Right kidney (tissue), 9 donors: ENCODE data around the gene CCAR1.
"Not testable (repeated sequence)": the region's sequence is repeated elsewhere in the genome, so short reads cannot be mapped to it uniquely, and the experiment has no call there.

Source experiments
- DNase-seq: peaks from one replicate; pipeline ENCODE4 v3.0.0-alpha.2; 2016
- long read RNA-seq, 8 donors: transcript quantifications; one replicate each; lab custom pipeline, GENCODE V29; 2026

Gene CCAR1, protein sequence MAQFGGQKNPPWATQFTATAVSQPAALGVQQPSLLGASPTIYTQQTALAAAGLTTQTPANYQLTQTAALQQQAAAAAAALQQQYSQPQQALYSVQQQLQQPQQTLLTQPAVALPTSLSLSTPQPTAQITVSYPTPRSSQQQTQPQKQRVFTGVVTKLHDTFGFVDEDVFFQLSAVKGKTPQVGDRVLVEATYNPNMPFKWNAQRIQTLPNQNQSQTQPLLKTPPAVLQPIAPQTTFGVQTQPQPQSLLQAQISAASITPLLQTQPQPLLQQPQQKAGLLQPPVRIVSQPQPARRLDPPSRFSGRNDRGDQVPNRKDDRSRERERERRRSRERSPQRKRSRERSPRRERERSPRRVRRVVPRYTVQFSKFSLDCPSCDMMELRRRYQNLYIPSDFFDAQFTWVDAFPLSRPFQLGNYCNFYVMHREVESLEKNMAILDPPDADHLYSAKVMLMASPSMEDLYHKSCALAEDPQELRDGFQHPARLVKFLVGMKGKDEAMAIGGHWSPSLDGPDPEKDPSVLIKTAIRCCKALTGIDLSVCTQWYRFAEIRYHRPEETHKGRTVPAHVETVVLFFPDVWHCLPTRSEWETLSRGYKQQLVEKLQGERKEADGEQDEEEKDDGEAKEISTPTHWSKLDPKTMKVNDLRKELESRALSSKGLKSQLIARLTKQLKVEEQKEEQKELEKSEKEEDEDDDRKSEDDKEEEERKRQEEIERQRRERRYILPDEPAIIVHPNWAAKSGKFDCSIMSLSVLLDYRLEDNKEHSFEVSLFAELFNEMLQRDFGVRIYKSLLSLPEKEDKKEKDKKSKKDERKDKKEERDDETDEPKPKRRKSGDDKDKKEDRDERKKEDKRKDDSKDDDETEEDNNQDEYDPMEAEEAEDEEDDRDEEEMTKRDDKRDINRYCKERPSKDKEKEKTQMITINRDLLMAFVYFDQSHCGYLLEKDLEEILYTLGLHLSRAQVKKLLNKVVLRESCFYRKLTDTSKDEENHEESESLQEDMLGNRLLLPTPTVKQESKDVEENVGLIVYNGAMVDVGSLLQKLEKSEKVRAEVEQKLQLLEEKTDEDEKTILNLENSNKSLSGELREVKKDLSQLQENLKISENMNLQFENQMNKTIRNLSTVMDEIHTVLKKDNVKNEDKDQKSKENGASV
- long read RNA-seq, donor 1, transcript CCAR1-210 (3 exons, 701 nt): major isoform, 9 of 105 reads
- long read RNA-seq, donor 1, partial matches to known transcripts: 91 of 105 reads
- long read RNA-seq, donor 1, other reads (novel, unspliced or antisense): 0 of 105 reads
- long read RNA-seq, donor 2, partial matches to known transcripts: 24 of 24 reads
- long read RNA-seq, donor 2, other reads (novel, unspliced or antisense): 0 of 24 reads
- long read RNA-seq, donor 3, partial matches to known transcripts: 22 of 26 reads
- long read RNA-seq, donor 3, other reads (novel, unspliced or antisense): 0 of 26 reads
- long read RNA-seq, donor 4, transcript CCAR1-210 (3 exons, 701 nt): major isoform, 9 of 110 reads
- long read RNA-seq, donor 4, partial matches to known transcripts: 100 of 110 reads
- long read RNA-seq, donor 4, other reads (novel, unspliced or antisense): 0 of 110 reads
- long read RNA-seq, donor 5, full-length matches to known transcripts: 9 of 73 reads
- long read RNA-seq, donor 5, partial matches to known transcripts: 64 of 73 reads
- long read RNA-seq, donor 5, other reads (novel, unspliced or antisense): 0 of 73 reads
- long read RNA-seq, donor 6, partial matches to known transcripts: 30 of 31 reads
- long read RNA-seq, donor 6, other reads (novel, unspliced or antisense): 0 of 31 reads
- long read RNA-seq, donor 7, transcript CCAR1-210 (3 exons, 701 nt): major isoform, 9 of 124 reads
- long read RNA-seq, donor 7, partial matches to known transcripts: 113 of 124 reads
- long read RNA-seq, donor 7, other reads (novel, unspliced or antisense): 0 of 124 reads
- long read RNA-seq, donor 8, partial matches to known transcripts: 60 of 65 reads
- long read RNA-seq, donor 8, other reads (novel, unspliced or antisense): 0 of 65 reads

DNA sequence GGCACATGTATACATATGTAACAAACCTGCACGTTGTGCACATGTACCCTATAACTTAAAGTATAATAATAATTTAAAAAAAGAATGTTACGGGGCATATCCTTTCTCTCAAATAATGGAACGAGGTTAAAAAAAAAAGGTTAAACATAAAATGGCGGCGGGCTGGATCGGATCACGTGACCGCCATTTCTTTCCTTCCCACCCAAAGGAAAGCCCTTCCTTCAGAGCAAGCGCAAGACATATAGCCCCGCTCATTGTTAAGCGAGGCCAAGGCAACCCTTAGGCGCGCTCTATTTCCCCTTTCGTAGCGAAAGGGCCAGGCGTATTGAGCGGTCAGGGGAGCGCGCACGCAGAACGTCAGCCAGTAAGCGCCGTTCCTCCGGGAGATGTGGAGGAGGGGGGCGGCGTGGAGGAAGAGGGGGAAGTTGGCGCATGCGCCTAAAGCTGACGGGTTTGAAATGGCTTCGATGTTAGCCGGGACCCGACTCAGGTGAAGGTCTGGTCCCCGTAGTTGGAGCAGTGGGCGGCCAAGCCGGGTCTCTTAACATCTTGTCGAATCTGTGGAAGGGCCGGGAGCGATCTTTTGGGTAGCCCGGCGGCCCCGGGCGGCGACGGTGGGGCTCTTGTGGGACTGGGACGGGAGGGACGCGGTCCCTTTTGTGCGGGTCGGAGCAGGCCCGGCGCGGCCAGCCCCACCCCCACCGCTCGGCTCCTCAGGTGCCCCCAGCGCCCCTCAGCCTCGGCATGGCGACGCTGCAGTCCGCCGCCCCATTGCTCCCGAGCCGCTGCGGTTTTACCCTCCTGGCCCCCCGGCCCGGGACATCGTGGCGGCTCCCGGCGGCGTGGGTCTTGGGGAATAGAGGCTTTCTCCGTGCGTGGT, at the start of gene CCAR1:
TSS of gene CCAR1 (plus strand) at position 447 of the 880 bp plus-strand sequence. CDS start 1,266 bp downstream, outside the sequence.
- peak; percentile 98 for DNase-seq

DNA sequence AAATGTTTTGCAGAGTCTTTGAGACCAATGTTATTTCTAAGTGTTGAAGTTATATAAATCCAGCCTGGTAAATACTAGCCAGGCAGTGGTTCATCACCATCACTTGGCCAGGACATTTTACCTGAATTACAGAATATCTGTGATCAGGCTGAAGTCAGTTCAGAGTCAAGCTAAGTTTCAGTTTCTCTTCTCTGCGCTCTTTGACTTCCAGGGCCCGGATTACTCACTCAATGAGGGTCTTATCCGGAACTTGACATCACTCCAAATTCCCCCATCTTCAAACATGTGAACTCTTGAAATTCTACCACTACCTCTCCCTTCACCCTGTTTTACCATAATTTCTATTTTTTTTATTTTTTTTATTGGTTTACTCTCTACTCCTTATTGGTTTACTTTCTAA, 36.6 kb upstream of the CCAR1 start:
- no peak for DNase-seq

DNA sequence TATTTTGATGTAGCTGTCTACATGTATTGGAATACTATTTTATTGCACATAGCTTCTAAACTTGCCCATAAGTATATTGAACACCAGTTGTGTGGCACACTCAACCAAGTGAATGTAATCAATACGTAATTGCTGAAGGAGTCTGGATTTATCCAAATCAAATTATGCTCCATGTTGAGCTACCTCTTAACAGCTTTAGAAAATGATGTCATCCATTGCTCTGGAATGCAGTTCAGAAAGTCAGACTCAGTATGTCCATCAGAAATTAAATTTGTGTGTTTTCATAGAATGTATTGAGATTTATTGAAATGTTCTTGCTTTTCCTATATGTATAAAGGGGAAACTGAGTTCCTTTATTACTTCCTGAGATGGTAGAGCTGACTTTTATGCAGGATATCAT, 25.0 kb upstream of the CCAR1 start:
- no peak for DNase-seq

DNA sequence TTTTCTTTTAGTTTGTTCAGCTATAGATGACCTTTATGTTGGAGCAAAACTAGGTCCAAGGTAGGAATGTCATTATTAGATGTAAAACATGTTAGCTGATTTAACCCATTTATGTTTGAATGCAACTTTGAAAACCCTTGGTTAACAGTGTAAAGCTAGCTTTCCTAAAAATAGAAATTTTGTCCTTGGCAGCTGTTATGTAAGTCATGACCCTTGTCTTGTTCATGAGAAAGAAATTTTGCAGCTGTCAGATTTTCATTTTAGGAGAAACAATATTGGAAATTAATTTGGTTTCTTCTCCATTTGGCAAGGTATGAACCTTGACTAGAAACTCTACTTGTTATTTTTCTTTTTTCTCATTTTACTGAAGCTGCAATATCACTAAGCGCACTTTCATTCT, 23.9 kb upstream of the CCAR1 start:
- DNase-seq: no peak

DNA sequence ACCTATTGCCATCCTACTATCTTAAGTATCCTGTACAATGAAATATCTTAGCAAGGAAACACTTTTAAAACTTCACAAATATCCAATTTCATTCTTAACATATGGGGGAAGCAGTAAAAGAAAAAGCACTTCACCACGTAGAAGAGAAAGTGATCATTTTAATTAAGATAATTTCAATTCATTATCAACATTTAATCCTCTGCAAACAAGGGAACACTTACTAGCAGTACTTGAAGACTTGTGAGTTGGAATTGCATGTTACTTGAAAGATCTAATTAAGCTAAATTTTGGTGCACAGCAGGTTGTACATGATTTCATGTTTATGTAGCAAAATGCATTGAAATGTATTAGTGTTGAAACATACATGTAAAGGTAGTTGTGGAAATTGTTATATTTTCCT, 20.8 kb upstream of the CCAR1 start:
- no peak for DNase-seq

DNA sequence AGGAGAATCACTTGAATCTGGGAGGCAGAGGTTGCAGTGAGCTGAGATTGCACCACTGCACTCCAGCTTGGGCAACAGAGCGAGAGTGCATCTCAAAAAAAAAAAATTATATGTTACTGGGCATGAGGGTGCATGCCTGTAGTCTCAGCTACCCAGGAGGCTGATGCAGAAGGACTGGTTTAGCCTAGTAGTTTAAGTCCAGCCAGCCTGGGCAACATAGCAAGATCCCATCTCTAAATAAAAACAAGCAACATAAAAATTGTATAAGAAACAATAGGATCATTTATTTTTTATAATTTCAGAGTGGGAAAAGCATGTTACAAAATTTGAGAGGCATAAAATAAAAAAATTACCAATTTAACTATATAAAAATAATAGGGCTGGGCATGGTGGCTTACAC, 15.5 kb upstream of the CCAR1 start:
- DNase-seq: no peak

DNA sequence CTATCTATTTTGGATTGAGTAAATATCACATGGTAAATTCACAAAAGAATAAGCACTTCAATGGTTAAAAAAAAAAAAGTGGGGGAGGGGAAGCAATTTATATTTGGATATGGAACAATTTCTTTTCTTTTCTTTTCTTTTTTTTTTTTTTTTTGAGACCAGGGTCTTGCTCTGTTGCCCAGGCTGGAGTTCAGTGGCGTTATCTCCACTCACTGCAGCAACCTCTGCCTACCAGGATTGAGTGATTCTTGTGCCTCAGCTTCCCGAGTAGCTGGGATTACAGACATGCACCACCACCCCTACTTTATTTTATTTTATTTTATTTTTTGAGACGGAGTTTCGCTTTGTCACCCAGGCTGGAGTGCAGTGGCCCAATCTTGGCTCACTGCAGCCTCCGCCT, 12.1 kb upstream of the CCAR1 start:
- not testable (repeated sequence) for DNase-seq

DNA sequence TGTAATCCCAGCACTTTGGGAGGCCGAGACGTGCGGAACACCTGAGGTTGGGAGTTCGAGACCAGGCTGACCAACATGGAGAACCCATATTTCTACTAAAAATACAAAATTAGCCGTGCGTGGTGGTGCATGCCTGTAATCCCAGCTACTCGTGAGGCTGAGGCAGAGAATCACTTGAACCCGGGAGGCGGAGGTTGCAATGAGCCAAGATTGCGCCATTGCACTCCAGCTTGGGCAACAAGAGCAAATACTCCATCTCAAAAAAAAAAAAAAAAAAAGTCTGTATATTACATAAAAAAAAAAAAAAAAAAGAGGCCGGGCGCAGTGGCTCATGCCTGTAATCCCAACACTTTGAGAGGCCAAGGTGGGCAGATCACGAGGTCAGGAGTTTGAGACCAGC, 8.0 kb upstream of the CCAR1 start:
- not testable (repeated sequence) for DNase-seq

DNA sequence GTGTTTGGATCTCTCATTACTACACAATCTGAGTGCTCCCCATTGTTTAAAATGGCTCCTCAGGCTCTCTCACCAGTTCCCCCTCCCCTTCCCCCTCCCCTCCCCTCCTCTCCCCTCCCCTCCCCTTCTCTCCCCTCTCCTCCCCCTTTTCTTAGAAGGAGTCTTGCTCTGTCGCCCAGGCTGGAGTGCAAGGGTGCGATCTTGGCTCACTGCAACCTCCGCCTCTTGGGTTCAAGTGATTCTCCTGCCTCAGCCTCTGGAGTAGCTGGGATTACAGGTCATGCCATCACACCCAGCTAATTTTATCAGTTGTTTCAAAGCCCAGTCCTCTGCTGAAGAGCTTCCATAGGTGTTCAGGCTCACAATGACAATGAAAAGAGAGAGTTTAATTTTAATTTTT, 3.6 kb upstream of the CCAR1 start:
- DNase-seq: no peak

DNA sequence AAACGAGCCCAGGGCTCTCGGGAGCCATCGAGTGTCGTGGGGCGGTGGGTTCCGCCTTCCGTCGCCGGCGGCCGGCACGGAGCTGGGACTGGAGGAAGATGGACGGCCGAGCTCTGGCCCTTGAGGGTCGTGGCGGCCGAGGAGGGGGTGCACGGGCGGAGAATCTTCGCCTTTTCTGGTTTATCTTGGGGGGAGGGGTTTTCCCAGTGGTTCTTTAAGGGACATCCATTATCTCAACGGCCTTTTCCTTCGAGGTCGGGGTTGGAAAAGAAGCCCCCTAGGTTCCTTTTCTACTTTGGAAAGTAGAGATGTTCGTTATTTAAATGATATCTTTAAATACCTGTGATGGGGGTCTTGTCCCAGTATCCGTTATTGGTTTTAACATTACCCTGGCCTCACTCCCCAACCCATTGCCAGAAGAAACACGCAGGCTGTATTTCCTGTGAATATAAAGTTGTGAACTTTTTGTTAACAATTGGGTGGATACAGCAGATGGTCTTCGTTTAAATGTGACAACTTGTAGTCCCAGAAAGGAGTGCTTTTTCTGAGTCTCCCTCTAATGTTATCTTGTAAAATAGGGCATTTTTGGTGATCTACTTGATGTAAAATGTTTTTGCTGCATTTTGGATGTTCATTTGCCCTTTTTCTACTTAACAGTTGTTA, 765 bp downstream of the CCAR1 start:
- DNase-seq: no peak

DNA sequence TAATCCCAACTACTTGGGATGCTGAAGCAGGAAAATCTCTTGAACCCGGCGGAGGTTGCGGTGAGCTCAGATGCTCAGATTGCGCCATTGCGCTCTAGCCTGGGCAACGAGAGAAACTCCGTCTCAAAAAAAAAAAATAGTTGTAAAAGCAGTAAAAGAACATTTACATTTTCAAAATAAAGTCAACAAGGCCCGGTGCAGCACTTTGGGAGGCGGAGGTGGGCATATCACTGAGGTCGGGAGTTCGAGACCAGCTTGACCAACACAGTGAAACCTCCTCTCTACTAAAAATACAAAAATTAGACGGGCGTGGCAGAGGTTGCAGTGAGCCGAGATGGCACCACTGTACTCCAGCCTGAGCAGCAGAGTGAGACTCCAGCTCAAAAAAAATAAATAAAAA, 4.0 kb downstream of the CCAR1 start:
- no peak for DNase-seq

DNA sequence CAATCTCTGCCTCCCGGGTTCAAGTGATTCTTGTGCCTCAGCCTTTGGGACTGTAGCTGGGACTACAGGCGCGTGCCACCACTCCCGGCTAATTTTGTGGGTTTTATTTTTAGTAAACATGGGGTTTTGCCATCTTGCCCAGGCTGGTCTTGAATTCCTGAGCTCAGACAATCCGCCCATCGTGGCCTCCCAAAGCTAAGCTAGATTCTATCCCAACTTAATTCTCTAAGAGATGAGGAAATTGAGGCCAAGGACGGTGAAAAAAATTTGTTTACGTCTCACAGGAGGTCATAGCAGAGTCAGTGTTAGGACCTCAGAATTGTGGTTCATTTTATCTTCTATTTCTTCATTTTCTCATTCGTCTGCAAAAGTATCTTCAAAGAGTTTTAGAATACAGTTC, 6.1 kb downstream of the CCAR1 start:
- no peak for DNase-seq

DNA sequence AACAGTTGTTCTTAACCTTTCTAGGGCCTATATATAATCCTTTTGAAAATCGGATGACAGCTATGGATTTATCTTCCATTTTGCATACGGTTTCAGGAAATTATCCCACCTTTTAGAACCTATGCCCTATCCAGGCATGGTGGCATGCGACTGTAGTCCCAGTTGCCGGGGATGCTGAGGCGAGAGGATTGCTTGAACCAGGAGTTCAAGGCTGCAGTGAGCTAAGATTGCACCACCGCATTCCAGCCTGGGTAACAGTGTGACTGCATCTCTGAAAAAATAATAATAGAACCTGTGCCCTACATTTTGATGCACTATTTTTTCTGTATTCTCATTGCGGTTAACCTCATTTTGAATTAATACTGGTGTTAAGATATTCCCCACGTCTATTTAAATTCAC, 11.6 kb downstream of the CCAR1 start:
- DNase-seq: no peak

DNA sequence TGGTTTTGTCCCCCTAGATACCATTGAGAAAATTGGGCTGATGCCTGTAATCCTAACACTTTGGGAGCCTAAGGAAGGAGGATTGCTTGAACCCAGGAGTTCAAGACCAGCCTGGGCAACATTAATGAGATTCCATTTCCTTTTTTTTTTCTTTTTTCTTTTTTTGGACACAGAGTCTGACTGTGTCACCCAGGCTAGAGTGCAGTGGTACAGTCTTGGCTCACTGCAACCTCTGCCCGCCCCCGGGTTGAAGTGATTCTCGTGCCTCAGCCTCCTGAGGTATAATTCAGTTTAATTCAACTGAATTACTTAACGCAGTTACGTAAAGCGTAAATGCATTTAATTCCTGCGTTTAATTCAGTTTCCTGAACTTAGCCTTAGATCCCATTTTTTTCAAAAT, 13.3 kb downstream of the CCAR1 start:
- DNase-seq: no peak

DNA sequence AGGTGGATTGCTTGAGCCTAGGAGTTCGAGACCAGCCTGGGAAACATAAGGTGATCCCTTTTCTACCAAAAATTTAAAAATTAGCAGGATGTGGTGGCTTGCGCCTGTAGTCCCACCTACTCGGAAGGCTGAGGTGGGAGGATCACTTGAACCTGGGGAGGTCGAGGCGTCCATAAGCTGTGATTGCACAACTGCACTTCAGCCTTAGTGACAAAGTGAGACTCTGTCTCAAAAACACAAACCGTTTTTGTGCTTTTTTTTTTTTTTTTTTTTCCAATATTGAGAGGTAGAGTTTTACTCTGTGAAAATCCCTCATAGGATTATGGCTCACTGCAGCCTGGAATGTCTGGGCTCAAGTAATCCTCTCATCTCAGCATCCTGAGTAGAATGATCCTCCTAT, 14.1 kb downstream of the CCAR1 start:
- DNase-seq: no peak

DNA sequence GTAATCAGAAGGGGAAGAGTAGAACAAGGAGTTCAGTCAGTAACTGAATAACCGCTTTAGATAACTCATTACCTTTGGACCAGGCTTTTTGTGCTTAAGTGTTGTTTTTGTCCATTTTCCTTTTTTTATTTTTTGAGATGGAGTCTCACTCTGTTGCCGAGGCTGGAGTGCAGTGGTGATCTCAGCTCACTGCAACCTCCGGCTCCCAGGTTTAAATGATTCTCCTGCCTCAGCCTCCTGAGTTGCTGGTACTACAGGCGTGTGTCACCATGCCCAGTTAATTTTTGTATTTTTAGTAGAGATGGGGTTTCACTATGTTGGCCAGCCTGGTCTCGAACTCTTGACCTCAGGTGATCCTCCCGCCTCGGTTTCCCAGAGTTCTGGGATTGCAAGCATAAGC, 14.7 kb downstream of the CCAR1 start:
- not testable (repeated sequence) for DNase-seq

DNA sequence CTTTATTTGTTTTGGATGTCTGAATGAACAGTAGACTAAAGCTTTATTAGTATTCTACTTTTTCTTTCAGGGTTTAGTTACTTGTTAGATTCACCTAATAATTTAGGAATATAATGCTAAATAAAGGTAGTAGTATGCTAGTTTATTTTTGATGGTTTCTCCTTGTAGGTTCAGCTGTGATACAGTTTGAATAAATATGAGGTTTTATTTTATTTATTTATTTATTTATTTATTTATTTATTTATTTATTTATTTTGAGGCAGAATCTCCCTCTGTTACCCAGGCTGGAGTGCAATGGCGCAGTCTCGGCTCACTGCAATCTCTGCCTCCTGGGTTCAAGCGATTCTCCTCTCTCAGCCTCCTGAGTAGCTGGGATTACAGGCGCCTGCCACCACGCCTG, 19.6 kb downstream of the CCAR1 start:
- not testable (repeated sequence) for DNase-seq

DNA sequence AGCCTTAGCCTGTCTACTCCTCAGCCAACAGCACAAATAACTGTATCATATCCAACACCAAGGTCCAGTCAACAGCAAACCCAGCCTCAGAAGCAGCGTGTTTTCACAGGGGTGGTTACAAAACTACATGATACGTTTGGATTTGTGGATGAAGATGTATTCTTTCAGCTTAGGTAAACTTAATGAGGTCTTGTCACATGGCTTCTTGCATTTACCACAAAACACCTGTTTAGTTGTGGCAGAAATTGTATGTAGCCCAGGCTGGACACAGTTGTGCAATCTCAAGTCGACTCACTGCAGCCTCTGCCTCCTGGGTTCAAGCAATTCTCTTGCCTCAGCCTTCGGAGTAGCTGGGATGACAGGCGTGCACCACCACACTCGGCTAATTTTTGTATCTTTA, 21.4 kb downstream of the CCAR1 start:
- DNase-seq: no peak

DNA sequence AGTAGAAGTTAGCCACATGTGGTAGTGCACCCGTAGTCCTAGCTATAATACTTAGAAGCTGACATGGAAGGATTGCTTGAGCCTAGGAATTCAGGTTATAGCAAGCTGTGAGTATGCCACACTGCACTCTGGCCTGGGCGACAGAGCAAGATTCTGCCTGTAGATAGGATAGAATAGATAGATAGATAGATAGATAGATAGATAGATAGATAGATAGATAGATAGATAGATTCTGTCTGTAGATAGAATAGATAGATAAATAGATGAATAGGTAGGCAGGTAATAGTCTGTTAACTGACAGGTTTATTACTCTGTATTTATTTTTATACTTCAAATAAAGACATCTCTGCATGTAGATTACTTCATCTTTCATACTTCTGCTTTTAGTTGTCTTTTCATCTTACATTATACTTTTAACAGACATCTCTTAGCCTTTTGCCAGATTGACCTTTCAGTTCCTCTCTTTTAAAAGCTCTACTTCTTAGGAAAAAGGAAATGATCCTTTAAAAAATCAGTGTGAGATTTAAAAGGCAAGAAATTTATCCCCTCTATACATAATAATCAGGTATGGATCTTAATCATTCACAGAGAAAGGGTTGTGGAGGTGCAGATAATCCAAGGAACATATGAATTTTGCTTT, 31.8 kb downstream of the CCAR1 start:
- DNase-seq: no peak
